ENCODE measurements around the gene ACOT2.
"Not testable (repeated sequence)": the region's sequence is repeated elsewhere in the genome, so short reads cannot be mapped to it uniquely, and the experiment has no call there.

GRCh38 chr14:73542961-73543360 lies 26.1 kb upstream of the ACOT2 start:
- not testable (repeated sequence) for TF ChIP-seq POLR2A, CTCF (IDR thresholded peaks at IDR 0.05)
